ENCODE results near the gene AHR.
"Not testable (repeated sequence)": the region's sequence is repeated elsewhere in the genome, so short reads cannot be mapped to it uniquely, and the experiment has no call there.

Gene AHR

GRCh38 chr7:17339952-17340351 lies 41.5 kb downstream of the AHR start:
- no peak for DNase-seq (ENCODE audit: low read depth, low spot score)

GRCh38 chr7:17340655-17341054 lies 42.2 kb downstream of the AHR start:
- no peak for DNase-seq (ENCODE audit: low read depth, low spot score)

GRCh38 chr7:17342756-17343155 lies 44.3 kb downstream of the AHR start:
- no peak for DNase-seq (ENCODE audit: low read depth, low spot score)

- peak; percentile 81 for DNase-seq (ENCODE audit: low read depth, low spot score)
These were observed 48.9 kb downstream of the AHR start for GRCh38 chr7:17347401-17347800.

GRCh38 chr7:17348932-17349331 lies 50.5 kb downstream of the AHR start:
- DNase-seq (ENCODE audit: low read depth, low spot score) = not testable (repeated sequence)

GRCh38 chr7:17350321-17350720 lies 51.9 kb downstream of the AHR start:
- not testable (repeated sequence) for DNase-seq (ENCODE audit: low read depth, low spot score)

- not testable (repeated sequence) for DNase-seq (ENCODE audit: low read depth, low spot score)
These were observed 55.4 kb downstream of the AHR start for GRCh38 chr7:17353650-17354419.

GRCh38 chr7:17354473-17354872 lies 56.0 kb downstream of the AHR start:
- no peak for DNase-seq (ENCODE audit: low read depth, low spot score)

- DNase-seq (ENCODE audit: low read depth, low spot score) = no peak
These were observed 56.6 kb downstream of the AHR start for GRCh38 chr7:17355050-17355449.

- peak; percentile 33 for DNase-seq (ENCODE audit: low read depth, low spot score)
These were observed 59.5 kb downstream of the AHR start for GRCh38 chr7:17357952-17358351.

- no peak for DNase-seq (ENCODE audit: low read depth, low spot score)
These were observed 61.2 kb downstream of the AHR start for GRCh38 chr7:17359610-17360009.

GRCh38 chr7:17362439-17363105 lies 64.1 kb downstream of the AHR start:
- DNase-seq (ENCODE audit: low read depth, low spot score) = no peak

- DNase-seq (ENCODE audit: low read depth, low spot score) = no peak
These were observed 66.2 kb downstream of the AHR start for GRCh38 chr7:17364671-17365070.

- no peak for DNase-seq (ENCODE audit: low read depth, low spot score)
These were observed 67.3 kb downstream of the AHR start for GRCh38 chr7:17365775-17366174.

- peak; percentile 54 for DNase-seq (ENCODE audit: low read depth, low spot score)
These were observed 69.0 kb downstream of the AHR start for GRCh38 chr7:17367502-17367901.

- no peak for DNase-seq (ENCODE audit: low read depth, low spot score)
These were observed 70.5 kb downstream of the AHR start for GRCh38 chr7:17368856-17369524.

GRCh38 chr7:17369691-17370426 lies 71.4 kb downstream of the AHR start:
- peak; percentile 44 for DNase-seq (ENCODE audit: low read depth, low spot score)

GRCh38 chr7:17370901-17371585 lies 72.6 kb downstream of the AHR start:
- peak; percentile 47 for DNase-seq (ENCODE audit: low read depth, low spot score)

GRCh38 chr7:17371671-17372524 lies 73.4 kb downstream of the AHR start:
- peak; percentile 91 for DNase-seq (ENCODE audit: low read depth, low spot score)

- no peak for DNase-seq (ENCODE audit: low read depth, low spot score)
These were observed 75.7 kb downstream of the AHR start for GRCh38 chr7:17374157-17374556.

All from astrocyte of the hippocampus (primary cell).